ENCODE measurements around the gene MAD1L1.
"Not testable (repeated sequence)": the region's sequence is repeated elsewhere in the genome, so short reads cannot be mapped to it uniquely, and the experiment has no call there.

MAD1L1 gene

GRCh38 chr7:2232766-2233520 lies at the start of gene MAD1L1:
MAD1L1 (minus strand) TSS chr7:2232945; CDS start chr7:2230133, 2,812 bp downstream.
- no peak for FAIRE-seq

GRCh38 chr7:2282185-2282751 lies 49.5 kb upstream of the MAD1L1 start:
- FAIRE-seq, result no peak

GRCh38 chr7:2281541-2281940 lies 48.8 kb upstream of the MAD1L1 start:
- no peak for FAIRE-seq

- FAIRE-seq, result no peak
These were observed 47.7 kb upstream of the MAD1L1 start for GRCh38 chr7:2280424-2280823.

GRCh38 chr7:2279896-2280295 lies 47.2 kb upstream of the MAD1L1 start:
- FAIRE-seq, result no peak

GRCh38 chr7:2278026-2278425 lies 45.3 kb upstream of the MAD1L1 start:
- no peak for FAIRE-seq

- FAIRE-seq, result no peak
These were observed 43.4 kb upstream of the MAD1L1 start for GRCh38 chr7:2276107-2276506.

GRCh38 chr7:2275101-2275500 lies 42.4 kb upstream of the MAD1L1 start:
- FAIRE-seq, result no peak

GRCh38 chr7:2274666-2275065 lies 41.9 kb upstream of the MAD1L1 start:
- no peak for FAIRE-seq

GRCh38 chr7:2273866-2274265 lies 41.1 kb upstream of the MAD1L1 start:
- FAIRE-seq, result no peak

- no peak for FAIRE-seq
These were observed 39.3 kb upstream of the MAD1L1 start for GRCh38 chr7:2272031-2272430.

GRCh38 chr7:2271273-2272026 lies 38.7 kb upstream of the MAD1L1 start:
- FAIRE-seq, result no peak

- no peak for FAIRE-seq
These were observed 37.8 kb upstream of the MAD1L1 start for GRCh38 chr7:2270495-2270894.

GRCh38 chr7:2269991-2270460 lies 37.3 kb upstream of the MAD1L1 start:
- no peak for FAIRE-seq

- FAIRE-seq, result not testable (repeated sequence)
These were observed 36.6 kb upstream of the MAD1L1 start for GRCh38 chr7:2269089-2269990.

GRCh38 chr7:2266911-2267310 lies 34.2 kb upstream of the MAD1L1 start:
- FAIRE-seq, result no peak

- no peak for FAIRE-seq
These were observed 31.4 kb upstream of the MAD1L1 start for GRCh38 chr7:2264158-2264557.

GRCh38 chr7:2263176-2263575 lies 30.4 kb upstream of the MAD1L1 start:
- no peak for FAIRE-seq

GRCh38 chr7:2261611-2262010 lies 28.9 kb upstream of the MAD1L1 start:
- FAIRE-seq, result no peak

- no peak for FAIRE-seq
These were observed 28.1 kb upstream of the MAD1L1 start for GRCh38 chr7:2260820-2261219.

- FAIRE-seq, result no peak
These were observed 26.7 kb upstream of the MAD1L1 start for GRCh38 chr7:2259480-2259879.

- no peak for FAIRE-seq
These were observed 26.1 kb upstream of the MAD1L1 start for GRCh38 chr7:2258661-2259365.

All from TTC549 (cell line).